Fibroblast of the aortic adventitia (primary cell): ENCODE results near the gene CTIF. TPM values are rescaled to one million over a fixed set of nuclear protein-coding genes. Genes with fewer than 3 reads are reported as not detected.

ENCODE experiments used
- DNase-seq: peaks from one replicate; pipeline ENCODE4 v3.0.0-alpha.2; 2010; ENCODE audit warnings: low read depth
- H3K4me3 ChIP-seq: 2 replicates; pipeline ENCODE4 v1.5.1; 2011; ENCODE audit warnings: low read depth, mild to moderate bottlenecking, control low read depth, low read length, moderate library complexity
- total RNA-seq: library from RNA; depleted of rRNA; stranded (reverse); fragments of >200 nt; gene quantifications from 2 replicates; pipeline ENCODE4 v1.2.3, GENCODE V29; 2012; ENCODE audit warnings: low replicate concordance
- TF ChIP-seq, protein P1 (sequence below): IDR thresholded peaks from 2 replicates; pipeline ENCODE4 v1.5.1; 2011; ENCODE audit warnings: mild to moderate bottlenecking, low read length, control low read depth, inconsistent platforms; ENCODE audit not compliant: insufficient read depth

The CTIF gene
- total RNA-seq, 1 donor: 29.0 TPM

DNA sequence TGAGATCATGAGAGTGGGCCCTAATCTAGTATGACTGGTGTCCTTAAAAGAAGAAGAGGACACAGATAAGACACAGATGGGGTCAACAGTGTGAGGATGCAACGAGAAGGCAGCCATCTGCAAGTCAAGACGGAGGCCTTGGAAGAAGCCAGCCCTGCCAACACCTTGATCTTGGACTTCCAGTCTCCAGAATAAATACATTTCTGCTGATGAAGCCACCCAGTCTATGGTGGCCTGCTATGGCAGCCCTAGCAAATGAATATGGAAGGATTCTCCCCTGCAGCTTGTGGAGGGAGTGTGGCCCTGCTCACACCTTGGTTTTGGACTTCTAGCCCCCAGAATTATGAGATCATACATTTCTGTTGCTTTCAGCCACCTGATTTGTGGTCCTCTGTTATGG, 12.3 kb downstream of the CTIF start:
- no peak for DNase-seq
- TF ChIP-seq, protein P1, sequence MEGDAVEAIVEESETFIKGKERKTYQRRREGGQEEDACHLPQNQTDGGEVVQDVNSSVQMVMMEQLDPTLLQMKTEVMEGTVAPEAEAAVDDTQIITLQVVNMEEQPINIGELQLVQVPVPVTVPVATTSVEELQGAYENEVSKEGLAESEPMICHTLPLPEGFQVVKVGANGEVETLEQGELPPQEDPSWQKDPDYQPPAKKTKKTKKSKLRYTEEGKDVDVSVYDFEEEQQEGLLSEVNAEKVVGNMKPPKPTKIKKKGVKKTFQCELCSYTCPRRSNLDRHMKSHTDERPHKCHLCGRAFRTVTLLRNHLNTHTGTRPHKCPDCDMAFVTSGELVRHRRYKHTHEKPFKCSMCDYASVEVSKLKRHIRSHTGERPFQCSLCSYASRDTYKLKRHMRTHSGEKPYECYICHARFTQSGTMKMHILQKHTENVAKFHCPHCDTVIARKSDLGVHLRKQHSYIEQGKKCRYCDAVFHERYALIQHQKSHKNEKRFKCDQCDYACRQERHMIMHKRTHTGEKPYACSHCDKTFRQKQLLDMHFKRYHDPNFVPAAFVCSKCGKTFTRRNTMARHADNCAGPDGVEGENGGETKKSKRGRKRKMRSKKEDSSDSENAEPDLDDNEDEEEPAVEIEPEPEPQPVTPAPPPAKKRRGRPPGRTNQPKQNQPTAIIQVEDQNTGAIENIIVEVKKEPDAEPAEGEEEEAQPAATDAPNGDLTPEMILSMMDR: no peak
- no peak overlapping the region for H3K4me3 ChIP-seq

DNA sequence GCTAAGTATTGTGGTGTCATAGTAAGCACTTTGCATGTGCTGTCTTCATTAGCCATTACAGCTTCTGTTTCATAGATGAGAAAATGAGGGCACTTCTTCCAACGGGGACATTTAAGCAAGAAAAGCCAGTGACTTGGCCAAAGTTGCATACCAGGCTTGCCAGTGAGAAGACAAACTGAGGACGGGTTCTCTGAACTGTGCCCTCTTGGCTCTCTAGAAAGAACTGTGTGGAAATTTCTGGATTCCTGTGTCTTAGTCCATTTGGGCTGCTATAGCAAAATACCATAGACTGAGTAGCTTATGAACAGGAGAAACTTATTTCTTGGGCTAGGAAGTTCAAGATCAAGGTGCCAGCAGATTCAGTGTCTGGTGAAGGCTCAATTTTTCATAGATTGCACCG, 13.3 kb downstream of the CTIF start:
- TF ChIP-seq, protein P1: no peak
- H3K4me3 ChIP-seq: no peak overlapping the region
- no peak for DNase-seq

DNA sequence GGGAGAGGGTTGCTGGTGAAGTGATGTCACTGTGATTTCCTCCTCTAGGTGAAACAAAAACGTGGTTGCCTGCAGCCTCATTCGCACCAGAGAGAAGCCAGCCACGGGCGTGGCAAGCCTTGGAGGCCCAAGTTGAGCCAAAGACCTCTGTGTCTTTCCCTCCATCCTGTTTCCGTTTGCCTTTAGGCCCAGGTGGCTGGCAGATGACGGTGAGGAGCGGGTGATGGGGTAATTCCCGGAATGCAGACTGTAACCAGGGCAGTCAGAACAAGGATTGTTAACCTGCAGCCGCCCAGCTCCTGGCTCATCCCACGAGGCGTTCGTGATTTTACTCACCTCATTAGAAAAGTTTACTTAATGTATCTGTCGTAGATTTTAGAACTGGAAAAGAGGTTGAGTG, 14.4 kb downstream of the CTIF start:
- H3K4me3 ChIP-seq: no peak overlapping the region
- no peak for DNase-seq
- TF ChIP-seq, protein P1: no peak

DNA sequence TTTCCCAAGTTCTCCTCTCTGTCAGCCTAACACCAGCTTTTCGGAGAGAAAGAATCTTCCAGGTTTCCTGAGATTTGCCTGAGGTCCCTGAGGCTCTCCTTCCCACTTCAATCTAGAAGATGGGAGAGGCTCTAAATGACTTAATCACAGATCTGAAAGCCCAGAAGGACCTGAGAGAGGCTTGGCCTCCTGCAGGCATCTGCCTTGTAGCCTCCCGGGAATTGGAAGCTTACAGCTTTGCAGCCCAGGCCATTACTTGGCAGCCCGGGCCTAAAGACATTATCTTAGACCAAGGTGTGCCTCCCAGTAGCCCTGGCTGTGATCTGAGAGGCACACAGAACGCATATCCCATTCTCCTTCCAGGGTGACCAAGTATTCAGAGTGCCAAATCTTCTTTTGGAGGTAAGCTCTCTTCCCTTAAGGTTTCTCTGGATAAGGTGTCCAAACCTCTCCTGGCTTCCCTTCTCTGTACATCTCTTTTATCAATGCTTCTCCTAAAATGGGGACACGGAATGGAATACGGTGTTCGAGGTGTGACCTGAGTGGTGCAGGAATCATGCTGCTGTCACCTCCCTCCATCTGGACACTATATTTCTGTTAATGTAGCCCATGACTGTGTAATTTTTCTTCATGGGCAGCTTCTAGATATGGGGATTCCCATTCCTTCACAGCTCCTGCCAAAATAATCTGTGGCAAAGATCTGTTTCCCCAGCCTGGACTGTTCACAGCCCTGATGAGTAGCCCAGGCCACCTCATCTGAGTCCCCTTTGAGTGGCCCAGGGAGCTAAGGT, 16.0 kb downstream of the CTIF start:
- no peak overlapping the region for H3K4me3 ChIP-seq
- TF ChIP-seq, protein P1: no peak
- DNase-seq: no peak

DNA sequence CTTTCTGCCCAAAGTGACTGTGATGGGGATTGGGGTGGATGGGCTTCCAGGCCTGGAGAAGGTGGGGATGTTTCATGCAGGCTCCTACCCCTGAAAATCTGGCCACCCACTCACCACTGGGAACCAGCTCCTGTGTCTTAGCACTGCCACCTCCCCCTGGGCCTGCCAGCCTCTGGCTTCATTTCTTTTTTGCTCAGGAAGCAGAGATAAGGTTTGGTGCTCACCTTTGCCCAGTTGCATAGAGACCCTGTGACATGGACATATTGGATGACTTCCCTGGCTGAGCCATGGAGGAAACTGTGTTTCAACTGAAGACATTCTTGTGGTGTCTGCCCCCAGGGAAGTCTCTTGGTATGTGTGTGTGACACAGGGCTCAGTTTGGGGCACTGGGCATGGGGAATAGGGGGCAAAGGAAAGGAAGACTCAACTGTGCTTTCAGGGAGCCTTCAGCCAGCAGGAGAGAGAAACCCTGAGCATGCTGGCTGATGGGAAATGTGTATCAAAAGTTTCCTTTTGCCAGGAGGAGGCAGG, 16.7 kb downstream of the CTIF start:
- no peak overlapping the region for H3K4me3 ChIP-seq
- TF ChIP-seq, protein P1: no peak
- DNase-seq: no peak

DNA sequence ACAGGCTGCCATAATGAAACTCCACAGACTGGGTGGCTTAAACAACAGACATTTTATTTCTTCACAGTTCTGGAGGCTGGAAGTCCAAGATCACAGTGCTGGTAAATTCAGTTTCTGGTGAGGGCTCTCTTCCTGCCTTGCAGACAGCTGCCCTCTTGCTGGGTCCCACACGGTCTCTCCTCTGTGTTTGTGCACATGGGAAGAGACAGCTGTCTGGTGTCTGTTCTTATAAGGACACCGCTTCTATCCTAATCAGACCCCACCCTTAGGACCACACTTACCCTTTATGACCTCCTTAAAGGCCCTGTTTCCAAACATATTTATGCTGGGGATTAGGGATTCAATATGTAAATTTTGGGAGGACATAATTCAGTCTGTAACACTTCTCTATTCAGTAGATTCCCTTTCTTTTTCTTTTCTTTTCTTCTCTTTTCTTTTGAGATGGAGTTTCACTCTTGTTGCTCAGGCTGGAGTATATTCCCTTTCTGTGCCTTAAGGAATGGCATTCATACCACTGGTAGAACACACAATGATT, 18.9 kb downstream of the CTIF start:
- TF ChIP-seq, protein P1: no peak
- H3K4me3 ChIP-seq: no peak overlapping the region
- no peak for DNase-seq
